H1 (cell line): ENCODE data around the gene PTPRG. TPM values are rescaled to one million over a fixed set of nuclear protein-coding genes. Genes with fewer than 3 reads are reported as not detected.

ENCODE experiments used
- CTCF ChIP-seq, 3 experiments: IDR thresholded peaks; 1 replicate in 2 of 3; 2 replicates in 1 of 3; pipeline versions ENCODE4 v1.5.1 to v1.6.1; 2011; ENCODE audit warnings: low read length in 3 of 3, mild to moderate bottlenecking in 3 of 3, inconsistent platforms in 2 of 3, low read depth in 1 of 3, moderate library complexity in 1 of 3; ENCODE audit not compliant: insufficient read depth in 1 of 3; ENCODE audit errors: control extremely low read depth in 1 of 3
- MAFK ChIP-seq: IDR thresholded peaks from 2 replicates; pipeline ENCODE4 v1.6.1; 2012; ENCODE audit warnings: low read depth, mild to moderate bottlenecking, improper control_type of control experiment, low read length
- SP4 ChIP-seq: IDR thresholded peaks from 2 replicates; pipeline ENCODE4 v1.6.1; 2012; ENCODE audit warnings: low read length, inconsistent platforms
- ZNF274 ChIP-seq: IDR thresholded peaks from 2 replicates; pipeline ENCODE4 v1.7.0; 2012; ENCODE audit warnings: low read length, borderline replicate concordance; ENCODE audit errors: extremely low read depth
- polyA plus RNA-seq, 7 experiments: library from polyadenylated mRNA; depleted of rRNA in 3 of 7; stranded (reverse) in 5 of 7; unstranded in 2 of 7; fragments of >200 nt in 5 of 7; fragments of 200-250 nt in 2 of 7; gene quantifications; 1 replicate in 5 of 7; 2 replicates in 1 of 7; 4 replicates in 1 of 7; pipeline versions ENCODE4 v1.2.1 to v1.2.3, GENCODE V29; 2011 to 2013; ENCODE audit warnings: missing spikeins in 2 of 7, mixed read lengths in 2 of 7
- total RNA-seq: library from RNA; stranded (reverse); fragmentation: NEBNext Ultra II Directional; extraction: Animal tissue kit (Norgen Biotek cat#: 25700); gene quantifications from 2 replicates; pipeline ENCODE4 v1.2.1, GENCODE V29; 2021

PTPRG gene
- total and polyA plus RNA-seq, 2 of the 8 experiments (the other 6 are each of a cell fraction or from before 2014, with no cell fraction given), result 23.3 to 96.2 TPM

GRCh38 chr3:61899700-61900462 lies 338.5 kb downstream of the PTPRG start (continued):
- TF ChIP-seq CTCF (IDR thresholded peaks at IDR 0.05; ENCODE audit: control extremely low read depth in 1 of 3, insufficient read depth in 1 of 3, low read depth in 1 of 3, low read length in 3 of 3) (no peak), MAFK (no peak), SP4 (no peak), ZNF274 (no peak)
